ENCODE measurements around the gene WARS2. TPM values are rescaled to one million over a fixed set of nuclear protein-coding genes. Genes with fewer than 3 reads are reported as not detected.

Gene WARS2
- total RNA-seq, 1 donor from 2014 or later, result 13.5 TPM

- H3K27me3 ChIP-seq, result peaks cover 100% of the 10 kb centered on the region
- H3K9ac ChIP-seq, result no peak overlapping the region
- H3K9me3 ChIP-seq (ENCODE audit: low read depth), result no peaks in the 10 kb centered on the region
- H3K4me3 ChIP-seq, result peak overlapping the region; percentile 47
- H3K27ac Mint-ChIP-seq, result no peak overlapping the region
- peak overlapping the region; percentile 76 for H3K4me2 ChIP-seq
- H3K4me1 ChIP-seq, result peaks cover 23% of the 10 kb centered on the region
- no peaks in the 10 kb centered on the region for H3K79me2 ChIP-seq (ENCODE audit: low read depth)
- peaks cover 54% of the 10 kb centered on the region for H3K4me1 Mint-ChIP-seq
- H4K20me1 ChIP-seq (ENCODE audit: low read depth), result peaks cover 54% of the 10 kb centered on the region
- H3K4me3 Mint-ChIP-seq, result peak overlapping the region; percentile 86
- DNase-seq (ENCODE audit: low spot score), result peak; percentile 73
- no peaks in the 10 kb centered on the region for H3K36me3 ChIP-seq
- H3K9me3 Mint-ChIP-seq, result peaks cover 10% of the 10 kb centered on the region
- peaks cover 95% of the 10 kb centered on the region for H3K27me3 Mint-ChIP-seq (ENCODE audit: insufficient read depth, low read depth)
- TF ChIP-seq EZH2 (IDR thresholded peaks at IDR 0.05) (peak; percentile 84), EZH2phosphoT487 (IDR thresholded peaks at IDR 0.05) (peak; percentile 45), CTCF (IDR thresholded peaks at IDR 0.05) (no peak)
- H3K27ac ChIP-seq, result no peak overlapping the region
- no peaks in the 10 kb centered on the region for H3K36me3 Mint-ChIP-seq
- peak overlapping the region; percentile 56 for H2AFZ ChIP-seq (replicated peaks)
- H3F3A ChIP-seq (ENCODE audit: low read depth), result peaks cover 39% of the 10 kb centered on the region
Measured at GRCh38 chr1:118989006-118989815, 151.2 kb downstream of the WARS2 start.

- Mint-ChIP-seq H3K9me3 (peaks cover 16% of the 10 kb centered on the region), H3K27ac (no peak within 1 kb of the TSS), H3K36me3 (no peaks in the 10 kb centered on the region), H3K4me3 (peak within 1 kb of the TSS; percentile 86), H3K27me3 (ENCODE audit: insufficient read depth, low read depth) (peaks cover 95% of the 10 kb centered on the region), H3K4me1 (peaks cover 52% of the 10 kb centered on the region)
- Histone ChIP-seq H3F3A (ENCODE audit: low read depth) (peaks cover 40% of the 10 kb centered on the region), H2AFZ (replicated peaks) (peak within 1 kb of the TSS; percentile 64), H3K27ac (no peak within 1 kb of the TSS), H3K27me3 (peaks cover 100% of the 10 kb centered on the region), H3K4me2 (peak within 1 kb of the TSS; percentile 76), H4K20me1 (ENCODE audit: low read depth) (peaks cover 59% of the 10 kb centered on the region), H3K36me3 (no peaks in the 10 kb centered on the region), H3K4me1 (peaks cover 23% of the 10 kb centered on the region), H3K79me2 (ENCODE audit: low read depth) (no peaks in the 10 kb centered on the region), H3K9me3 (ENCODE audit: low read depth) (no peaks in the 10 kb centered on the region), H3K9ac (no peak within 1 kb of the TSS), H3K4me3 (peak within 1 kb of the TSS; percentile 47)
- TF ChIP-seq CTCF (IDR thresholded peaks at IDR 0.05), result no peak
- TF ChIP-seq EZH2phosphoT487 (IDR thresholded peaks at IDR 0.05), result peak; percentile 26
- DNase-seq (ENCODE audit: low spot score), result peak; percentile 74
Measured at GRCh38 chr1:118988186-118989005, 152.1 kb downstream of the WARS2 start, which contains the start of gene TBX15. Gene TBX15, minus strand, starts transcription at chr1:118988343. Its CDS starts 548 bp downstream, at chr1:118987795.

- H3K4me1 ChIP-seq, result peaks cover 23% of the 10 kb centered on the region
- peak overlapping the region; percentile 76 for H3K4me2 ChIP-seq
- peak; percentile 82 for DNase-seq (ENCODE audit: low spot score)
- Mint-ChIP-seq H3K27ac (no peak overlapping the region), H3K4me1 (peaks cover 52% of the 10 kb centered on the region), H3K4me3 (peak overlapping the region; percentile 86), H3K36me3 (no peaks in the 10 kb centered on the region), H3K27me3 (ENCODE audit: insufficient read depth, low read depth) (peaks cover 97% of the 10 kb centered on the region), H3K9me3 (peaks cover 21% of the 10 kb centered on the region)
- H3K27me3 ChIP-seq, result peaks cover 100% of the 10 kb centered on the region
- H3K9me3 ChIP-seq (ENCODE audit: low read depth), result no peaks in the 10 kb centered on the region
- peaks cover 40% of the 10 kb centered on the region for H3F3A ChIP-seq (ENCODE audit: low read depth)
- TF ChIP-seq CTCF (IDR thresholded peaks at IDR 0.05) (no peak), EZH2 (IDR thresholded peaks at IDR 0.05) (peak; percentile 78), EZH2phosphoT487 (IDR thresholded peaks at IDR 0.05) (peak; percentile 45)
- H3K79me2 ChIP-seq (ENCODE audit: low read depth), result no peaks in the 10 kb centered on the region
- peak overlapping the region; percentile 47 for H3K4me3 ChIP-seq
- no peak overlapping the region for H3K27ac ChIP-seq
- H3K36me3 ChIP-seq, result no peaks in the 10 kb centered on the region
- H4K20me1 ChIP-seq (ENCODE audit: low read depth), result peaks cover 60% of the 10 kb centered on the region
- H2AFZ ChIP-seq (replicated peaks), result peak overlapping the region; percentile 64
- no peak overlapping the region for H3K9ac ChIP-seq
Measured at GRCh38 chr1:118987468-118988185, 152.8 kb downstream of the WARS2 start.

Data from neural progenitor cell (in vitro differentiated cells).